ENCODE results near the gene GBX2. TPM values are rescaled to one million over a fixed set of nuclear protein-coding genes. Genes with fewer than 3 reads are reported as not detected.

GBX2 gene
- total RNA-seq, 4 donors from 2014 or later = not detected

DNA sequence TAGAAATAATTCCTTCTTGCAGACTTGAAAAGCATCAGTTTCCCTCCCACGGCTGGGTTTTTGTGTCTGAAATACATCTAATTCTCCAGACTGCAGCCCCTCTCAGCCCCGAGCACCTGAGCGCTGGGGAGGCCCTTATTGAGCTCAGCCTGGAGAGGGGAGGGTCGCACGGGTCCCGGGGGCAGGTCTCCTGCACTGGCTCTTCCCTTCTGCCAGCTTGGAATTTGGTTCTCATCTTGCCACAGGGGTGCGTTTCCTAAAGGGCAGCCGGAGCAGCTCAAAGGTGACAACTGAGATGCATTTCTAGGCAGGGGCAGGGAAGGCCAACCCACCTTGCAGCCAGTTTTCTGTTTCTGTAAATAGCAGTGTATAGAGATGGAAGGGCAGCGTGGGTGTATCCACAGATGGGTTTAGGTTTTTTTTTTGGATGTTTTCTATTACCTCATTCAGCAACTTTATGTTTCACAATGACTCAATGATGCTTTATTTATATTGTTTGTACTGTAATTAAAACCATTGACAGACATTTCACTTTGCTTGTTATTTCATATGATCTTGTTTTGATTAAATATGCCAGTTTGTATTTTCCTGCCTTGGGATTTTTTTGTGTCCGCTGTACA lies 37.0 kb downstream of the GBX2 start:
- TF ChIP-seq POLR2A (IDR thresholded peaks at IDR 0.05) (no peak), CTCF (IDR thresholded peaks at IDR 0.05) (no peak)
- Histone ChIP-seq H3K4me1 (no peaks in the 10 kb centered on the region), H3K27ac (no peak overlapping the region), H3K36me3 (peaks cover 0 to 24% (median 0%) of the 10 kb centered on the region in 3 donors), H3K27me3 (no peaks in the 10 kb centered on the region), H3K9me3 (no peaks in the 10 kb centered on the region), H3K4me3 (no peak overlapping the region)
- 76% methylated on average over 5 to 6 of the region's 10 CpGs for WGBS, 2 donors
- intact Hi-C loops (cut with DNase I) = no loop called here
- DNase-seq = no peak

DNA sequence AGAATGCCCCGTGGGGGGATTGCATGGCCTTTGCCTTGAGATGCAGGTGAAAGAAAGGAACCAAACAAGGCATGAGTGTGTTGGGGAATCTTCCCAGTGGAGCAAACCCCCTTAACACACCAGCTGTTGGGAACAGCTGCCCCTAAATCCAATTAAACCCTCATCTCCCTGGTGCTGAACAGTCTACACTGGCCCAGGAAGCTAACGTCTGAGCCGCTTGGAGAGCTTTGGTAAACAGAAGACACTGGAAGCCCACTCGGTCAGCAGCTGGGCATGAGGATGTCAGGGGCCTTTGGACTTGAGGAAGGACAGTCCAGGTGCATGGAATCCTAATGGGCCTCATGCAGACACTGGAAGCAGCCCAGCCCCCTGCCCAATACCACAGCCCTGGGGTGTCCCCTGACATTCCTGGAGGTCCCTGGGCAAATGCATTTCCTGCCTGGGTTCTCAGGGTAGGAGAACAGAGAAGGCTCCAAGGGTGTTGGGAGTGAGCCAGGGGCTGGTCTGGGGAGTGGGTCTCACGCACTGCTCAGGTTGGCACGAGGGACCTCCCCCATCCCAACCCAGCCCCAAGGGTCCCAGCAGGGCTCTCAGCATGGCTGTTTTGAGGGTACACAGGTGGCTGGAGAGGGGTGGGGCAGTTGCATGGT lies 37.7 kb downstream of the GBX2 start:
- 77 to 96% methylated on average over 4 of the region's 6 CpGs for WGBS, 2 donors
- Histone ChIP-seq H3K4me1 (no peaks in the 10 kb centered on the region), H3K27ac (no peak overlapping the region), H3K9me3 (no peaks in the 10 kb centered on the region), H3K4me3 (no peak overlapping the region), H3K36me3 (peaks cover 0 to 31% (median 0%) of the 10 kb centered on the region in 3 donors), H3K27me3 (no peaks in the 10 kb centered on the region)
- intact Hi-C loops (cut with DNase I) = no loop called here
- DNase-seq = no peak
- TF ChIP-seq POLR2A (IDR thresholded peaks at IDR 0.05) (no peak), CTCF (IDR thresholded peaks at IDR 0.05) (no peak)

DNA sequence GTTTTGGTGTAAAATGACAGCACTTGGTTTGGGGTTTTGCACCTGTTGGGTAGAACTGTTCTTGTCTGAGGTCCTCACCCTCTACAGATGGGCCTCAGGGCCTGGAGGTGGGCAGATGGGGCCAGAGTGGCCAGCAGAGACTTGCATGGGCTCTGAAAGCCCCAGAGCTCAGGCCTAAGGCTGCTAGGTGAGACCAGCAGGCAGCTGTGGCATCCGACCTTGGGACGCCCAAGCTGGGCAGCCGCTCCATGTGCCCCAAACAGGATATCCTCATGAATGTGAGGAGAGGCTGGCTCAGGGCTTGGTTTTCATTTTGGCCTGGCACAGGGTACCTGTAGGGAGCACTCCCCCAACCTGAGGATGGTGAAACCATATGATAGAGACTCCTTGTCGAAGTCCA lies 38.3 kb downstream of the GBX2 start:
- H3K27me3 ChIP-seq = no peaks in the 10 kb centered on the region
- no peak for DNase-seq
- H3K36me3 ChIP-seq = peaks cover 0 to 37% (median 0%) of the 10 kb centered on the region in 3 donors
- H3K4me3 ChIP-seq = no peak overlapping the region
- H3K9me3 ChIP-seq = no peaks in the 10 kb centered on the region
- no peaks in the 10 kb centered on the region for H3K4me1 ChIP-seq
- H3K27ac ChIP-seq = no peak overlapping the region
- intact Hi-C loops (cut with DNase I) = no loop called here
- TF ChIP-seq CTCF (IDR thresholded peaks at IDR 0.05) (no peak), POLR2A (IDR thresholded peaks at IDR 0.05) (no peak)
- 80% methylated on average over 1 of the region's 4 CpGs; no CpG with 5 or more reads in 1 of the 2 donors for WGBS, 2 donors

GRCh38 chr2:236128321-236128720 lies 39.9 kb downstream of the GBX2 start:
- Histone ChIP-seq H3K27ac (no peak overlapping the region), H3K4me1 (no peaks in the 10 kb centered on the region), H3K27me3 (no peaks in the 10 kb centered on the region), H3K9me3 (no peaks in the 10 kb centered on the region), H3K4me3 (no peak overlapping the region), H3K36me3 (peaks cover 0 to 52% (median 0%) of the 10 kb centered on the region in 3 donors)
- WGBS, 2 donors = 91 to 93% methylated on average over 6 to 8 of the region's 17 CpGs
- intact Hi-C loops (cut with DNase I) = no loop called here
- TF ChIP-seq CTCF (IDR thresholded peaks at IDR 0.05) (no peak), POLR2A (IDR thresholded peaks at IDR 0.05) (no peak)
- no peak for DNase-seq

DNA sequence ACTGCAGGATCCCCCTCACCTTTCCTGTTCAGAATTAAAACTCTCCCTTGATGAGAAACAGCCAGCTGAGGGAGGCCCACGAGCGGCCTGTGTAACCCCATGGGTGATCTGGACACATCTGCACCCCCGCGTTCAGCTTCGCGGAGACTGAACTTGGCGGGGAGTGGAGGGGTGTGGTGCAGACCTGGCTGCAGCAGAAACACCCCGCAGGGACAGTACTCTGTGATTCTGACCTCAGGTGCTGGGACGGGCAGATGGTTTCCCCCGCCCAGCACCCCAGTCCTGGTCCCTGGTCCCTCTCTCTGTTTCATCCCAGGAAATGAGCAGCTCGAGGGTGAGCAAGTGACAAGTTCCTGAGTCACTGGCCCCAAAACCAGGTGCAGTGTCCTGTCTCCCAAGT lies 41.2 kb downstream of the GBX2 start:
- DNase-seq = no peak
- Histone ChIP-seq H3K27me3 (no peaks in the 10 kb centered on the region), H3K9me3 (no peaks in the 10 kb centered on the region), H3K27ac (no peak overlapping the region), H3K4me1 (no peaks in the 10 kb centered on the region), H3K4me3 (no peak overlapping the region), H3K36me3 (peaks cover 0 to 52% (median 0%) of the 10 kb centered on the region in 3 donors)
- intact Hi-C loops (cut with DNase I) = no loop called here
- 79 to 100% methylated on average over 2 to 8 of the region's 11 CpGs for WGBS, 2 donors
- no peak for TF ChIP-seq POLR2A (IDR thresholded peaks at IDR 0.05)
- TF ChIP-seq CTCF (IDR thresholded peaks at IDR 0.05) = no peak

All from esophagus squamous epithelium (tissue), 5 donors.